DND-41 (cell line): ENCODE measurements around the gene PRKCB.

Experiments used
- ATAC-seq: fragments of 200-7000 bp; cut with Tn5 transposase; 3 replicates; pipeline ENCODE4 v1.9.1; 2021; ENCODE audit warnings: low read depth; ENCODE audit not compliant: insufficient read depth
- DNase-seq: peaks from one replicate; pipeline ENCODE4 v3.0.0-alpha.2; 2020
- H2AFZ ChIP-seq: 2 replicates; pipeline ENCODE4 v1.6.0; 2012; ENCODE audit warnings: low read depth, low read length
- H3K27ac ChIP-seq: 2 replicates; pipeline ENCODE4 v1.5.1; 2012; ENCODE audit warnings: low read length, inconsistent platforms
- H3K27me3 ChIP-seq: fragments of 200-600 bp; sonication (generic); 2 replicates; pipeline ENCODE4 v1.6.0; 2012; ENCODE audit warnings: low read length, mild to moderate bottlenecking, inconsistent platforms; ENCODE audit not compliant: insufficient read depth, poor library complexity
- H3K36me3 ChIP-seq: 2 replicates; pipeline ENCODE4 v1.5.1; 2012; ENCODE audit warnings: low read length, inconsistent platforms; ENCODE audit not compliant: insufficient read depth
- H3K4me1 ChIP-seq: 2 replicates; pipeline ENCODE4 v1.5.1; 2012; ENCODE audit warnings: mild to moderate bottlenecking, low read length; ENCODE audit not compliant: insufficient read depth
- H3K4me2 ChIP-seq: 2 replicates; pipeline ENCODE4 v1.6.0; 2012; ENCODE audit warnings: mild to moderate bottlenecking, moderate library complexity, low read length, inconsistent platforms; ENCODE audit not compliant: insufficient read depth
- H3K4me3 ChIP-seq, 2 experiments: fragments of 200-600 bp in 1 of 2; shearing (Covaris generic) in 1 of 2; 2 replicates each; pipeline ENCODE4 v1.5.1; 2012 to 2016; ENCODE audit warnings: inconsistent platforms in 2 of 2, low read length in 2 of 2, mild to moderate bottlenecking in 2 of 2, low read depth in 1 of 2, moderate library complexity in 1 of 2
- H3K79me2 ChIP-seq: 2 replicates; pipeline ENCODE4 v1.6.0; 2012; ENCODE audit warnings: low read length, inconsistent platforms; ENCODE audit not compliant: insufficient read depth
- H3K9ac ChIP-seq: 2 replicates; pipeline ENCODE4 v1.6.0; 2012; ENCODE audit warnings: low read depth, mild to moderate bottlenecking, inconsistent platforms, low read length, moderate library complexity
- H3K9me3 ChIP-seq: 2 replicates; pipeline ENCODE4 v1.5.1; 2012; ENCODE audit warnings: low read length, moderate library complexity, mild to moderate bottlenecking, inconsistent platforms; ENCODE audit not compliant: insufficient read depth, severe bottlenecking
- H4K20me1 ChIP-seq: 2 replicates; pipeline ENCODE4 v1.6.0; 2012; ENCODE audit warnings: low read length; ENCODE audit not compliant: insufficient read depth
- CTCF ChIP-seq: IDR thresholded peaks from 2 replicates; pipeline ENCODE4 v1.5.1; 2012; ENCODE audit warnings: borderline replicate concordance, low read length, moderate library complexity, mild to moderate bottlenecking; ENCODE audit not compliant: poor library complexity, severe bottlenecking; ENCODE audit errors: extremely low read depth
- EZH2 ChIP-seq: IDR thresholded peaks from 3 replicates; pipeline ENCODE4 v1.6.1; 2012; ENCODE audit warnings: borderline replicate concordance, low read depth, mild to moderate bottlenecking, moderate library complexity, low read length, inconsistent platforms; ENCODE audit not compliant: severe bottlenecking

The PRKCB gene

DNA sequence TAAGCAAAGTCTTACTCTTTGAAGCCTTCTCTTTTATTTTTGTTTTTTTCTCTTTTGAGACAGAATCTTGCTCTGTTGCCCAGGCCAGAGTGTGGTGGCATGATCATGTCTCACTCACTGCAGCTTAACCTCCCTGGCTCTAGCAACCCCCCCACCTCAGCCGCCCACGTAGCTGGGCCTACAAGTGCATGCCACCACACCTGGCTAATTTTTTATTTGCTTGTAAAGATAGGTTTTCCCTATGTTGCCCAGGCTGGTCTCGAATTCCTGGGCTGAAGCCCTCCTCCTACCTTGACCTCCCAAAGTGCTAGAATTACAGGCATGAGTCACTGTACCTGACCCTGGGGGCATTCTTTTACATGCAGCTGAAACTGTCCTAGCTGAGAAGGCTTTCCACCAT is 154.7 kb downstream of the PRKCB start:
- no peak overlapping the region for H3K9ac ChIP-seq
- H2AFZ ChIP-seq = no peak overlapping the region
- TF ChIP-seq CTCF = no peak
- TF ChIP-seq EZH2 = no peak
- no peaks in the 10 kb centered on the region for H3K27me3 ChIP-seq
- H4K20me1 ChIP-seq = no peaks in the 10 kb centered on the region
- no peak overlapping the region for H3K4me3 ChIP-seq
- H3K9me3 ChIP-seq = no peaks in the 10 kb centered on the region
- peaks cover 4% of the 10 kb centered on the region; the same call in 1 of the 2 replicates for H3K36me3 ChIP-seq
- DNase-seq (no peak), ATAC-seq (no peak)
- H3K4me1 ChIP-seq = no peaks in the 10 kb centered on the region
- H3K27ac ChIP-seq = no peak overlapping the region
- H3K79me2 ChIP-seq = no peaks in the 10 kb centered on the region
- H3K4me2 ChIP-seq = no peak overlapping the region

GRCh38 chr16:23991066-23991465 is 155.3 kb downstream of the PRKCB start:
- Histone ChIP-seq H3K4me1 (no peaks in the 10 kb centered on the region), H3K9ac (no peak overlapping the region), H3K27ac (no peak overlapping the region), H3K4me3 (no peak overlapping the region), H3K4me2 (no peak overlapping the region), H3K27me3 (no peaks in the 10 kb centered on the region), H3K36me3 (peaks cover 4% of the 10 kb centered on the region; the same call in 1 of the 2 replicates), H3K79me2 (no peaks in the 10 kb centered on the region), H3K9me3 (no peaks in the 10 kb centered on the region), H2AFZ (no peak overlapping the region), H4K20me1 (no peaks in the 10 kb centered on the region)
- TF ChIP-seq EZH2 = no peak
- no peak for TF ChIP-seq CTCF
- no peak for ATAC-seq
- no peak for DNase-seq

DNA sequence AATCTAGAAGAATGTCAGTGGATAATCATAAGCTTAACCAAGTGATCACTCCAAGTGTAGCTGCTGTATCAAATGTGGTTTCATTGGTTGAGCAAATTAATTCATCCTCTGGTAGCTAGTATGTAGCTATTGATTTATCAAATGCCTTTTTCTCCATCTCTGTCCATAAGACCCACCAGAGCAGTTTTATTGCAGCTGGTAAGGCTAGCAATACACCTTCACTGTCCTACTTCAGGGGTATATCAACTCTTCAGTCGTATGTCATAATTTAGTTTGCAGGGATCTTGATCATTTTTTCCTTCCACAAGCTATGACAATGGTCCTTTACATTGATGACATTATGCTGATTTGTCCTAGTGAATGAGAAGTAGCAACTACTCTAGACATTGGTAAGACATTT is 158.8 kb downstream of the PRKCB start:
- Histone ChIP-seq H4K20me1 (no peaks in the 10 kb centered on the region), H3K27me3 (no peaks in the 10 kb centered on the region), H3K4me1 (no peaks in the 10 kb centered on the region), H3K36me3 (peaks cover 8% of the 10 kb centered on the region), H3K27ac (no peak overlapping the region), H3K9me3 (no peaks in the 10 kb centered on the region), H3K4me2 (no peak overlapping the region), H3K4me3 (no peak overlapping the region), H3K79me2 (no peaks in the 10 kb centered on the region), H2AFZ (no peak overlapping the region), H3K9ac (no peak overlapping the region)
- ATAC-seq = no peak
- no peak for DNase-seq
- no peak for TF ChIP-seq EZH2
- no peak for TF ChIP-seq CTCF
